Dermis lymphatic vessel endothelial cell (primary cell): ENCODE measurements around the gene PHEX. TPM values are rescaled to one million over a fixed set of nuclear protein-coding genes. Genes with fewer than 3 reads are reported as not detected.

Source experiments
- total RNA-seq: library from RNA; depleted of rRNA; stranded (reverse); fragments of >200 nt; gene quantifications from 2 replicates; pipeline ENCODE4 v1.2.1, GENCODE V29; 2014

PHEX gene
- total RNA-seq, result 0.33 and 0.43 TPM in 2 replicates

DNA sequence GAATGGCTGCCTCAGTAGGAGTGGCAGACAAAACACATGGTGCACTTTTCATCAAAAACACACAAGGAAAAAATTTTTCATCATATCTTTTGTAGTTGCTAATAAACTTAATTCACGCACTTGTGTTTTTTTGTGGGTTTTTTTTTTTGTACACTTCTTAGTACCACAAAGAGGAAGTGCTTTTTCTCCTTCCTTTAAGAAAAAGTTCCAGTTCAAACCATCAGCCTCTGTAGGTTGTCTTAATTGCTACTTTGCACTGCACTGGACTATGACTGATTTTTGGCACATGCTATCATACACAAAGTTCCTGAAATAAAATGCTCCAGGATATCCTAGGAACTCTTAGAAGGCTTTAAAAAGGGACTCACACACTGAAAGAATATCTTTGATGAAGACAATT is at the start of gene PHEX:
Gene PHEX, plus strand, starts transcription at position 242 of the 400 bp plus-strand sequence. CDS start 681 bp downstream, outside the sequence.

DNA sequence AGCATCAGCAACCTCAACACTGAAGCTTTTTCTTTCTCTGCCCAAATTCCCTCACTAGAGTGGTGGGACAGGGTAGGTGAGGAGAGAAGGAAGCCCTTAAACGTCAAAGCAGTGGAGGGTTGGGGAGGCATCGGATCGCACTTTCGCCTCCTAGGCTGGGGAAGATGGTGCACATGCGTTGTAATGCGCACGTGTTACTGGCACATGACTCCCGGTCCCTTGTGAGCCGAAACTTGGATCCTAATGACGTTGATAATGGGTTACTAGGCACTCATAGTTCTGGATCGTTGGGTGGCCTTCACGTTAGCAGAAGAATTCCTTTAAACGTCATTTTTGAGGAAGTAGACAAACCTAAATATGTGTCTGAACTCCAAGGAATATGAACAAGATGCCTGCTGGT is 240.5 kb downstream of the PHEX start, which contains the start of gene CBLL2:
Gene CBLL2, plus strand, starts transcription at position 301 of the 400 bp plus-strand sequence. Its CDS starts 79 bp downstream, at position 380.

Other genes with a start within 250 kb of the PHEX start
- 4.8 and 5.9 TPM in 2 replicates for gene MBTPS2, start 192.7 kb upstream of the PHEX start, total RNA-seq
- gene YY2, start 176.3 kb upstream of the PHEX start, total RNA-seq, result 0.65 and 1.1 TPM in 2 replicates
- gene SMS, start 91.6 kb upstream of the PHEX start, total RNA-seq, result 156 and 170 TPM in 2 replicates
- not detected in 2 replicates for gene CBLL2, start 240.6 kb downstream of the PHEX start, total RNA-seq